Measurements from ENCODE around the gene DHX9.

GRCh38 chr1:182855911-182856310 is 16.8 kb downstream of the DHX9 start:
- no peak for TF ChIP-seq EP300 (conservative IDR thresholded peaks at IDR 0.05; ENCODE audit: poor library complexity, severe bottlenecking)
- TF ChIP-seq POLR2AphosphoS5 (IDR thresholded peaks at IDR 0.05) = no peak
- TF ChIP-seq CTCF (IDR thresholded peaks at IDR 0.05; ENCODE audit: poor library complexity, severe bottlenecking) = no peak
- no peak for TF ChIP-seq SMC3 (conservative IDR thresholded peaks at IDR 0.05; ENCODE audit: poor library complexity)
- TF ChIP-seq REST (IDR thresholded peaks at IDR 0.05; ENCODE audit: borderline replicate concordance) = no peak
- TF ChIP-seq EZH2 (IDR thresholded peaks at IDR 0.05; ENCODE audit: borderline replicate concordance, insufficient read depth, low read length, poor library complexity, severe bottlenecking) = no peak
- no peak for TF ChIP-seq MXI1 (conservative IDR thresholded peaks at IDR 0.05; ENCODE audit: poor library complexity, severe bottlenecking)
